Esophagus squamous epithelium (tissue), 4 donors: Measurements from ENCODE around the gene MAML3.

Source experiments
- CTCF ChIP-seq, 6 experiments: fragments of 450-650 bp in 4 of 6; fragments of 200-600 bp in 2 of 6; sonication (generic) in 2 of 6; IDR thresholded peaks; one replicate each; pipeline ENCODE4 v1.5.1; 2016 to 2019; ENCODE audit warnings: antibody characterized with exemption in 6 of 6, mild to moderate bottlenecking in 4 of 6, moderate library complexity in 4 of 6
- POLR2A ChIP-seq, 4 donors: fragments of 450-650 bp; IDR thresholded peaks; one replicate each; pipeline ENCODE4 v1.6.1; 2017; ENCODE audit warnings: antibody characterized with exemption in 4 of 4, mild to moderate bottlenecking in 4 of 4, moderate library complexity in 3 of 4

- TF ChIP-seq CTCF (IDR thresholded peaks at IDR 0.05) (no peak), POLR2A (IDR thresholded peaks at IDR 0.05) (no peak)
Measured at GRCh38 chr4:139797287-139797686, 356.7 kb downstream of the MAML3 start.
